NCI-H2107 (cell line): Measurements from ENCODE around the gene BEND6.
"Not testable (repeated sequence)": the region's sequence is repeated elsewhere in the genome, so short reads cannot be mapped to it uniquely, and the experiment has no call there.

Experiments
- DNase-seq: peaks from one replicate; lab custom pipeline; 2025; lab: John Stamatoyannopoulos, UW

The BEND6 gene

GRCh38 chr6:57033228-57033627 lies 78.3 kb downstream of the BEND6 start:
- DNase-seq: no peak

GRCh38 chr6:57035549-57035948 lies 80.6 kb downstream of the BEND6 start:
- no peak for DNase-seq

GRCh38 chr6:57038906-57039305 lies 84.0 kb downstream of the BEND6 start:
- no peak for DNase-seq

DNA sequence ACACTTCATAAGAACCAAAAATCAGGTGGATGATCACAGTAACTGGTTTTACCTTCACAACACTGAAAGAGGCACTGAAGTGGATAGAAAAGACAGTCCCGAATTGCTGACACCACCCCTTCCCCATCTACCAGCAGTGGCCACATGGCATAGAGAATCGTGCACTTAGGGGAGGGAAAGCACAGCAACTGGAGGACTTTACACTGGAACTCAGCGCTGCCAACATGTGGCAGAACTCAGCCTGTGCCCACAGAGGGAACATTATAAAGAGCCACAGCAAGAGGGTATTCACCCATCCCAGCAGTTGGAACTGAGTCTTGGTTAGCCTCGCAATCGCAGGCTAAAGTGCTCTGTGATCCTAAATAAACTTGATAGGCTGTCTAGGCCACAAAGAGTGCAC lies 85.1 kb downstream of the BEND6 start:
- DNase-seq: no peak

DNA sequence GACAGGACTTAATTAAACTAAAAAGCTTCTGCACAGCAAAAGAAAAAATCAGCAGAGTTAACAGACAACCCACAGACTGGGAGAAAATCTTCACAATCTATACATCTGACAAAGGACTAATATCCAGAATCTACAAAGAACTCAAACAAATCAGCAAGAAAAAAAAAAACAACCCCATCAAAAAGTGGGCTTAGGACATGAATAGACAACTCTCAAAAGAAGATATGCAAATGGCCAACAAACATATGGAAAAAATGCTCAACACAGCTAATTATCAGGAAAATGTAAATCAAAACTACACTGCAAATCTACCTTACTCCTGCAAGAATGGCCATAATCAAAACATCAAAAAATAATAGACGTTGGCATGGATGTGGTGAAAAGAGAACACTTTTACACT lies 89.2 kb downstream of the BEND6 start:
- not testable (repeated sequence) for DNase-seq

DNA sequence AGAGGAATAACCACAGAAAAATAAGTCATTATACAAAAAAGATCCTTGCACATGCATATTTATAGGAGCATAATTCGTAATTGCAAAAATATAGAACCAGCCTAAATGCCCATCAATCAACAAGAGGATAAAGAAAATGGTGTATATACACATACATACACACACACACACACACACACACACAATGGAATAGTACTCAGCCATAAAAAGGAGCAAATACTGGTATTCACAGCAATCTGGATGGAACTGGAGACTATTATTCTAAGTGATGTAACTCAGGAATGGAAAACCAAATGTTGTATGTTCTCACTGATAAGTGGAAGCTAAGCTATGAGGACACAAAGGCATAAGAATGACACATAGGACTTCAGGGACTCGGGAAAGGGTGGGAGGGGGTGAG lies 89.7 kb downstream of the BEND6 start:
- DNase-seq: no peak

- peak; percentile 43 for DNase-seq
Measured at GRCh38 chr6:57046332-57047256, 91.7 kb downstream of the BEND6 start, which contains the start of gene KIAA1586. Gene KIAA1586 (plus strand): TSS chr6:57046693. CDS start chr6:57046756, 63 bp downstream.

GRCh38 chr6:57047257-57047585 lies 92.3 kb downstream of the BEND6 start:
- DNase-seq: not testable (repeated sequence)

DNA sequence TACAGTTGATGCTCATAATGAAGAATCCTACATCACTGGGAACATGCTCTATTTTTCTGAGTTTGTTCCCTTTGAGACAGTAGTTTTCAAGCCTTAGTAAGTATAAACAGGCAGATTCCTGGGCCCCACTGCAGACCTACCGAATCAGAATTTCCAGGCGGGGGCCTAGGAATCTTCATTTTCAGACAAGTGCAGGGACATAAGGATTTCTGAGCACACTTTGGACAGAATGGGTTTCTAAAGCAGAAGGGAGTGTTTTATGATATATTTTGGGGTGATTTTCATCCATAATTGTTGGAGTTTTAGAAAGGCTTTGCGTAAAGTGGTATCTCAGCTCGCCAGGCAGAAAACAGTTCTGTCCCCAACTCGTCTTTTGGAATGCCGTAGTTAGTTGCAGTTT lies 93.0 kb downstream of the BEND6 start:
- DNase-seq: not testable (repeated sequence)

GRCh38 chr6:57048577-57048976 lies 93.7 kb downstream of the BEND6 start:
- DNase-seq: no peak

- no peak for DNase-seq
Measured at GRCh38 chr6:57063847-57064246, 108.9 kb downstream of the BEND6 start.

- DNase-seq: no peak
Measured at GRCh38 chr6:57064809-57065208, 109.9 kb downstream of the BEND6 start.

GRCh38 chr6:57068061-57068460 lies 113.2 kb downstream of the BEND6 start:
- no peak for DNase-seq

DNA sequence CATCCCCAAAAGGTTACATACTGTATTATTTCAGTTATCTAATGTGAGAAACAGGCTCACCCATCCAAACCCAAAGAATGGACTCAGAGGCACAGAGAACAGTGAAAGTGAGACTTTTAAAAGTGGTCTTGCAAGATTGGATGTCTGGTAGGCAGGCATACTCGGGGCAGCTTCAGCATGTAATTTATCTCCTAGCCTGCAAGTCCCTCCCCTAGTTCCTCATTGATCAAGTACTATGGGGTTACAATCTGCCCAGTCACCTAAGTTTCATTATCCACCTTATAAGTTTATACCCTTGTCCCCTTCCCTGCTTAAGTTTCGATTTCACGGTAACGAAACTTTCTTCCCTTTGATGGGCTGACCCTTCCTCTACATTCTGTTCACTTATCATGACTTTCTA lies 114.3 kb downstream of the BEND6 start:
- no peak for DNase-seq

DNA sequence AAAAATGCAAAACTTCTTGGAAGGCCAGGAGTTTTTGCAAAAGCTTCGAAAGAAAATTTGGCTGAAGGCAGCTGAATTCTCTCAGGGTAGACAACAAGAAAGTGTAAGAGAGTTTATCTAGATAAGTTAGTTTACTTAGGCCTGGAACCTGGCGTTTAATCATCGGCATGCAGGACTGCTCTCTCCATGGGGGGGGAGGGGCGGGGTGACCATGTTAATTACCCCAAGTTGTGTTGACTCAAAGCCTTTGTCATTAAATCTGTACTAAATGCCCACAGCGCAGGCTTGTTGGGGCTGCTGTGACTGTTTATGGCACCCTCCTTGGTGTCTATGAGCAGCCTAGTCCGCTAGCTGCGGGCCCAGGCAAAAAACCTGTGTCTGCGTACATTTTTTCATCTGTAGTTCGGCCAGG lies 115.0 kb downstream of the BEND6 start:
- no peak for DNase-seq

- DNase-seq: no peak
Measured at GRCh38 chr6:57072108-57072507, 117.2 kb downstream of the BEND6 start.

DNA sequence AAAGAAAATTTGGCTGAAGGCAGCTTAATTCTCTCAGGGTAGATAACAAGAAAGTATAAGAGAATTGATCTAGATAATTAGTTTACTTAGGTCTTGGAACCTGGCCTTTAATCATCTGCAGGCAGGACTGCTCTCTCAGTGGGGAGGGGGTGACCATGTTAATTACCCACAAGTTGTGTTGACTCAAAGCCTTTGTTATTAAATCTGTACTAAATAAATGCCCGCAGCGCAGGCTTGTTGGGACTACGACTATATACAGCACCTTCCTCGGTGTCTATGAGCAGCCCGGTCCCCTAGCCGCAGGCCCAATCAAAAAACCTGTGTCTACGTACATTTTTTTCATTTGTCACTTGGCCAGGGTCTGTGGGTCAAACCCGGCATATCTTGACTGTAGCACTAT lies 119.5 kb downstream of the BEND6 start:
- no peak for DNase-seq

DNA sequence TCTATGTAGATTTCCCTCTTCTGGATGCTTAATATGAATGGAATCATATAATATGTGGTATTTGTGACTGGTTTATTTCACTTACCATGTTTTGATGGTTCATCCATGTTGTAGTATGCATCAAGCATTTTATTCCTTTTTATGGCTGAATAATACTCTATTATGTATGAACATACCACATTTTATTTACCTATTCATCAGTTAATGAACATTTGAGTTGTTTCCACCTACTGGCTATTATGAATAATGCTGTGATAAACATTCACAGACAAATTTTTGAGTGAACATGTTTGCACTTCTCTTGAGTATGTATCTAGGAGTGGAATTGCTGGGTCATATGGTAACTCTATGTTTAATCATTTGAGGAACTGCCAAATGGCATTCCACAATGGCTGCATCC lies 120.2 kb downstream of the BEND6 start:
- DNase-seq: no peak
